RWPE2 (cell line): ENCODE measurements around the gene KCNH1.

ENCODE experiments used
- ATAC-seq: fragments of 200-7000 bp; cut with Tn5 transposase; 3 replicates; pipeline ENCODE4 v1.9.1; 2021; ENCODE audit warnings: low read depth
- DNase-seq: peaks from one replicate; pipeline ENCODE4 v3.0.0-alpha.2; 2020; ENCODE audit warnings: low spot score
- H3K27ac ChIP-seq: fragments of 450-650 bp; 2 replicates; pipeline ENCODE4 v1.5.1; 2017; ENCODE audit warnings: mild to moderate bottlenecking; ENCODE audit not compliant: poor library complexity, severe bottlenecking
- H3K27me3 ChIP-seq: fragments of 250-450 bp; sonication (Bioruptor Pico); 2 replicates; pipeline ENCODE4 v1.5.1; 2021; ENCODE audit warnings: mild to moderate bottlenecking, moderate library complexity; ENCODE audit not compliant: insufficient read depth, poor library complexity, severe bottlenecking
- H3K36me3 ChIP-seq: fragments of 250-450 bp; sonication (Bioruptor Pico); 2 replicates; pipeline ENCODE4 v1.5.1; 2020; ENCODE audit warnings: low read depth, mild to moderate bottlenecking, moderate library complexity
- H3K4me1 ChIP-seq: fragments of 250-450 bp; sonication (Bioruptor Pico); 2 replicates; pipeline ENCODE4 v1.5.1; 2021; ENCODE audit warnings: mild to moderate bottlenecking, moderate library complexity; ENCODE audit not compliant: insufficient read depth, poor library complexity, severe bottlenecking
- H3K4me3 ChIP-seq: fragments of 250-450 bp; sonication (Bioruptor Pico); 2 replicates; pipeline ENCODE4 v1.5.1; 2021; ENCODE audit warnings: mild to moderate bottlenecking, moderate library complexity; ENCODE audit not compliant: severe bottlenecking
- H3K9me3 ChIP-seq: fragments of 250-450 bp; sonication (Bioruptor Pico); 2 replicates; pipeline ENCODE4 v1.5.1; 2021; ENCODE audit warnings: mild to moderate bottlenecking, moderate library complexity; ENCODE audit not compliant: severe bottlenecking
- TF ChIP-seq, protein P1 (sequence below): fragments of 450-650 bp; IDR thresholded peaks from one replicate; pipeline ENCODE4 v1.5.1; 2017; ENCODE audit warnings: mild to moderate bottlenecking, moderate library complexity; ENCODE audit not compliant: poor library complexity, severe bottlenecking

KCNH1 gene

GRCh38 chr1:210796421-210796820 lies 337.5 kb downstream of the KCNH1 start:
- no peak for ATAC-seq
- TF ChIP-seq, protein P1, sequence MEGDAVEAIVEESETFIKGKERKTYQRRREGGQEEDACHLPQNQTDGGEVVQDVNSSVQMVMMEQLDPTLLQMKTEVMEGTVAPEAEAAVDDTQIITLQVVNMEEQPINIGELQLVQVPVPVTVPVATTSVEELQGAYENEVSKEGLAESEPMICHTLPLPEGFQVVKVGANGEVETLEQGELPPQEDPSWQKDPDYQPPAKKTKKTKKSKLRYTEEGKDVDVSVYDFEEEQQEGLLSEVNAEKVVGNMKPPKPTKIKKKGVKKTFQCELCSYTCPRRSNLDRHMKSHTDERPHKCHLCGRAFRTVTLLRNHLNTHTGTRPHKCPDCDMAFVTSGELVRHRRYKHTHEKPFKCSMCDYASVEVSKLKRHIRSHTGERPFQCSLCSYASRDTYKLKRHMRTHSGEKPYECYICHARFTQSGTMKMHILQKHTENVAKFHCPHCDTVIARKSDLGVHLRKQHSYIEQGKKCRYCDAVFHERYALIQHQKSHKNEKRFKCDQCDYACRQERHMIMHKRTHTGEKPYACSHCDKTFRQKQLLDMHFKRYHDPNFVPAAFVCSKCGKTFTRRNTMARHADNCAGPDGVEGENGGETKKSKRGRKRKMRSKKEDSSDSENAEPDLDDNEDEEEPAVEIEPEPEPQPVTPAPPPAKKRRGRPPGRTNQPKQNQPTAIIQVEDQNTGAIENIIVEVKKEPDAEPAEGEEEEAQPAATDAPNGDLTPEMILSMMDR = no peak
- Histone ChIP-seq H3K27me3 (no peaks in the 10 kb centered on the region), H3K9me3 (no peaks in the 10 kb centered on the region), H3K36me3 (no peaks in the 10 kb centered on the region), H3K27ac (no peak overlapping the region), H3K4me3 (no peak overlapping the region), H3K4me1 (no peaks in the 10 kb centered on the region)
- DNase-seq = no peak

DNA sequence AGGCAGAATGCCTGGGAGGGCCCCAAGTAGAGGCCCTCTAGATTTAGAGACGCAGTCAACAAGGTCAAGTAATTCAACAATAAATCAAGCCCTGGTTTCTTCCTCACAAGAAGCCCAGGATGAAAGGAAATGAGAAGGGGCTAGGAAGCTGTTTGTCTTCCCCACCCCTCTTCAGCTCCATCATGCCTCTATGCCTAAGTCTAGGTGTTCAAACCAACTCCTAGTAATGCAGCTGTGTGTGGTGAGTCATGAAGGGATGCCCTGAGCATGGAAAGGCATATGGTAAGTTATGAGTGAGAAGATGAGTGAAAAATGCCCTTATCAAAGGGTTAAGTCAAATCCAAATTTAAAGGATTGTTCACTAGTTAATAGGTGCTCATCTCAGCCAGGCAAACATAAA lies 339.5 kb downstream of the KCNH1 start:
- Histone ChIP-seq H3K4me1 (no peaks in the 10 kb centered on the region), H3K27ac (no peak overlapping the region), H3K4me3 (no peak overlapping the region), H3K36me3 (no peaks in the 10 kb centered on the region), H3K27me3 (no peaks in the 10 kb centered on the region), H3K9me3 (no peaks in the 10 kb centered on the region)
- TF ChIP-seq, protein P1 = no peak
- ATAC-seq (no peak), DNase-seq (no peak)

DNA sequence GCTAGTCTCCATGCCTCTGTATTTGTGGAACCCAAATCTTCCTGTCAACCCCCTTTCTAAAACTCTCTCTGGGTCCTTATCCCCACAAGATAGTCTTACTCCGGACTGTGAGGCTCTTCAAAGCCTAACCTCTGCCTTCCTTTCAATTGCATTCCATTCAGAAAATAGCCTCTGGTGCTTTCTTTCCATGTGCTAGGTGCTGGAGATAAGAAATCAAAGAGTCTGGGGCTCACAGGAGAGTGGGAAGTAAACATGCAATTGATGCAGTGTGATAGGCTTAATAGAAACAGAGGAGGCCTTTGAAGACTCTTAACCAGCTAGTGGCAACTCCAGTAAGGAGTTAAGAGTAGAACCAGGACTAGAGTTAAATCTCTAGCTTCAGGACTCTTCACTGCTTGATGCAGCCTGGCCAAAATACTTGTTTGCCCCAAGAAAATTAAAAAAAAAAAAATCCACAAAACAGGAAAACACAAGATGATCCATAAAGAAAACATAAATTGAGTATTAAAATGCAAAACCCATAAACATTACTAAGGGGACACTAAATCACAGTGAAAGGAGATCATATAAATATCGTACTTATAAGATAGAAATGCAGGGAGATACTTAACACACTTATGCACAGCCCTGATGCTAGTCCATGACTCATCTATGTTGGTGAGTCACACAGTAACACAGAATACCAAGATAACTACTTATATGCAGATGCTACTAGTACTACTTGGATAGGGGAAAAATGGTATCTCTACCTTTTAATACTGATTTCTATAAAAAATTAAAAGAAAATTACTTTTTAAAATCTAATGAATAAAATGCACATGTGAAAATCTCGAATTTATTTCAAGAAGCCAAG lies 341.5 kb downstream of the KCNH1 start:
- Histone ChIP-seq H3K27ac (no peak overlapping the region), H3K27me3 (no peaks in the 10 kb centered on the region), H3K4me3 (no peak overlapping the region), H3K4me1 (no peaks in the 10 kb centered on the region), H3K9me3 (no peaks in the 10 kb centered on the region), H3K36me3 (no peaks in the 10 kb centered on the region)
- ATAC-seq (peak; percentile 77), DNase-seq (no peak)
- TF ChIP-seq, protein P1 = no peak

- H3K36me3 ChIP-seq = no peaks in the 10 kb centered on the region
- TF ChIP-seq, protein P1 = no peak
- no peaks in the 10 kb centered on the region for H3K4me1 ChIP-seq
- H3K27ac ChIP-seq = no peak overlapping the region
- no peaks in the 10 kb centered on the region for H3K27me3 ChIP-seq
- H3K4me3 ChIP-seq = no peak overlapping the region
- DNase-seq = no peak
- H3K9me3 ChIP-seq = no peaks in the 10 kb centered on the region
- ATAC-seq = no peak
Measured at GRCh38 chr1:210790196-210790595, 343.8 kb downstream of the KCNH1 start.

GRCh38 chr1:210787800-210788199 lies 346.1 kb downstream of the KCNH1 start:
- no peaks in the 10 kb centered on the region for H3K4me1 ChIP-seq
- H3K36me3 ChIP-seq = no peaks in the 10 kb centered on the region
- no peaks in the 10 kb centered on the region for H3K27me3 ChIP-seq
- DNase-seq = no peak
- H3K4me3 ChIP-seq = no peak overlapping the region
- H3K27ac ChIP-seq = no peak overlapping the region
- no peaks in the 10 kb centered on the region for H3K9me3 ChIP-seq
- TF ChIP-seq, protein P1 = no peak
- no peak for ATAC-seq
